ENCODE data around the gene RALGAPA2. TPM values are rescaled to one million over a fixed set of nuclear protein-coding genes. Genes with fewer than 3 reads are reported as not detected.

Gene RALGAPA2
- total RNA-seq, 2 experiments from 2014 or later = 13.6 to 13.7 TPM

GRCh38 chr20:20518263-20518662 lies 194.2 kb downstream of the RALGAPA2 start:
- no peak overlapping the region for H3K4me3 Mint-ChIP-seq

GRCh38 chr20:20517296-20517695 lies 195.1 kb downstream of the RALGAPA2 start:
- no peak overlapping the region for H3K4me3 Mint-ChIP-seq
- peaks cover 69% of the 10 kb centered on the region for H3K36me3 Mint-ChIP-seq (ENCODE audit: low read depth)
- CTCF ChIA-PET = no interaction called here
- intact Hi-C loops (cut with micrococcal nuclease) = no loop called here
- no peak overlapping the region for H3K27ac Mint-ChIP-seq
- H3K9me3 Mint-ChIP-seq = peaks cover 4% of the 10 kb centered on the region
- H3K27me3 Mint-ChIP-seq (ENCODE audit: low read depth) = no peaks in the 10 kb centered on the region
- no peaks in the 10 kb centered on the region for H3K4me1 Mint-ChIP-seq (ENCODE audit: low read depth)
- DNase-seq = no peak

More at GRCh38 chr20:20518263-20518662, 194.2 kb downstream of the RALGAPA2 start:
- CTCF ChIA-PET = no interaction called here
- Mint-ChIP-seq H3K27me3 (ENCODE audit: low read depth) (no peaks in the 10 kb centered on the region), H3K4me1 (ENCODE audit: low read depth) (no peaks in the 10 kb centered on the region), H3K9me3 (peaks cover 4% of the 10 kb centered on the region), H3K36me3 (ENCODE audit: low read depth) (peaks cover 59% of the 10 kb centered on the region), H3K27ac (no peak overlapping the region)
- intact Hi-C loops (cut with micrococcal nuclease) = no loop called here
- DNase-seq = no peak

- peaks cover 4% of the 10 kb centered on the region for H3K9me3 Mint-ChIP-seq
- intact Hi-C loops (cut with micrococcal nuclease) = no loop called here
- no peak for DNase-seq
- H3K4me3 Mint-ChIP-seq = no peak overlapping the region
- H3K4me1 Mint-ChIP-seq (ENCODE audit: low read depth) = no peaks in the 10 kb centered on the region
- no peak overlapping the region for H3K27ac Mint-ChIP-seq
- H3K27me3 Mint-ChIP-seq (ENCODE audit: low read depth) = no peaks in the 10 kb centered on the region
- CTCF ChIA-PET = interaction anchor here (1.2 kb wide), 1 partner anchor 37 kb away, joined by 3 read pairs; no protein-coding TSS in a partner anchor
- H3K36me3 Mint-ChIP-seq (ENCODE audit: low read depth) = peaks cover 67% of the 10 kb centered on the region
Measured at GRCh38 chr20:20513720-20514119, 198.7 kb downstream of the RALGAPA2 start.

- no peak for DNase-seq
- no peaks in the 10 kb centered on the region for H3K4me1 Mint-ChIP-seq (ENCODE audit: low read depth)
Measured at GRCh38 chr20:20505554-20505953, 206.9 kb downstream of the RALGAPA2 start.

GRCh38 chr20:20503777-20504530 lies 208.5 kb downstream of the RALGAPA2 start:
- DNase-seq = no peak
- Mint-ChIP-seq H3K27ac (no peak overlapping the region), H3K4me3 (no peak overlapping the region), H3K27me3 (ENCODE audit: low read depth) (no peaks in the 10 kb centered on the region), H3K36me3 (ENCODE audit: low read depth) (peaks cover 38% of the 10 kb centered on the region), H3K4me1 (ENCODE audit: low read depth) (no peaks in the 10 kb centered on the region), H3K9me3 (no peaks in the 10 kb centered on the region)
- intact Hi-C loops (cut with micrococcal nuclease) = no loop called here
- CTCF ChIA-PET = no interaction called here

More at GRCh38 chr20:20505554-20505953, 206.9 kb downstream of the RALGAPA2 start:
- intact Hi-C loops (cut with micrococcal nuclease) = no loop called here
- Mint-ChIP-seq H3K27ac (no peak overlapping the region), H3K36me3 (ENCODE audit: low read depth) (peaks cover 40% of the 10 kb centered on the region), H3K4me3 (no peak overlapping the region), H3K9me3 (no peaks in the 10 kb centered on the region), H3K27me3 (ENCODE audit: low read depth) (no peaks in the 10 kb centered on the region)
- CTCF ChIA-PET = no interaction called here

- Mint-ChIP-seq H3K27ac (no peak overlapping the region), H3K27me3 (ENCODE audit: low read depth) (no peaks in the 10 kb centered on the region), H3K4me3 (no peak overlapping the region), H3K36me3 (ENCODE audit: low read depth) (peaks cover 44% of the 10 kb centered on the region), H3K4me1 (ENCODE audit: low read depth) (peaks cover 20% of the 10 kb centered on the region), H3K9me3 (no peaks in the 10 kb centered on the region)
- DNase-seq = no peak
- intact Hi-C loops (cut with micrococcal nuclease) = no loop called here
- CTCF ChIA-PET = no interaction called here
Measured at GRCh38 chr20:20501128-20501527, 211.3 kb downstream of the RALGAPA2 start.

- Mint-ChIP-seq H3K36me3 (ENCODE audit: low read depth) (peaks cover 47% of the 10 kb centered on the region), H3K4me1 (ENCODE audit: low read depth) (peaks cover 24% of the 10 kb centered on the region), H3K4me3 (no peak overlapping the region), H3K27me3 (ENCODE audit: low read depth) (no peaks in the 10 kb centered on the region), H3K9me3 (no peaks in the 10 kb centered on the region), H3K27ac (no peak overlapping the region)
- CTCF ChIA-PET = no interaction called here
- intact Hi-C loops (cut with micrococcal nuclease) = no loop called here
- DNase-seq = no peak
Measured at GRCh38 chr20:20500312-20500711, 212.1 kb downstream of the RALGAPA2 start.

GRCh38 chr20:20499439-20499838 lies 213.0 kb downstream of the RALGAPA2 start:
- CTCF ChIA-PET = interaction anchor here (1.1 kb wide), 2 partner anchors 47 to 57 kb away, joined by 3 read pairs; no protein-coding TSS in a partner anchor
- Mint-ChIP-seq H3K4me1 (ENCODE audit: low read depth) (peaks cover 24% of the 10 kb centered on the region), H3K9me3 (no peaks in the 10 kb centered on the region), H3K27ac (no peak overlapping the region), H3K4me3 (no peak overlapping the region), H3K27me3 (ENCODE audit: low read depth) (no peaks in the 10 kb centered on the region), H3K36me3 (ENCODE audit: low read depth) (peaks cover 43% of the 10 kb centered on the region)
- no peak for DNase-seq
- intact Hi-C loops (cut with micrococcal nuclease) = no loop called here

- no peaks in the 10 kb centered on the region for H3K9me3 Mint-ChIP-seq
- CTCF ChIA-PET = interaction anchor here (0.8 to 1.1 kb wide), 3 partner anchors 46 to 163 kb away, joined by 3 read pairs; no protein-coding TSS in a partner anchor
- no peak for DNase-seq
- no peak overlapping the region for H3K27ac Mint-ChIP-seq
- peaks cover 45% of the 10 kb centered on the region for H3K36me3 Mint-ChIP-seq (ENCODE audit: low read depth)
- no peaks in the 10 kb centered on the region for H3K27me3 Mint-ChIP-seq (ENCODE audit: low read depth)
- intact Hi-C loops (cut with micrococcal nuclease) = no loop called here
- H3K4me3 Mint-ChIP-seq = no peak overlapping the region
- peaks cover 24% of the 10 kb centered on the region for H3K4me1 Mint-ChIP-seq (ENCODE audit: low read depth)
Measured at GRCh38 chr20:20498076-20498861, 214.2 kb downstream of the RALGAPA2 start.

GRCh38 chr20:20497242-20497978 lies 215.0 kb downstream of the RALGAPA2 start:
- no peaks in the 10 kb centered on the region for H3K27me3 Mint-ChIP-seq (ENCODE audit: low read depth)
- peak overlapping the region; percentile 66 for H3K27ac Mint-ChIP-seq
- intact Hi-C loops (cut with micrococcal nuclease) = loop anchor here (1.0 kb wide), 1 partner anchor 8 kb away; no protein-coding TSS in a partner anchor
- DNase-seq = no peak
- H3K36me3 Mint-ChIP-seq (ENCODE audit: low read depth) = peaks cover 40% of the 10 kb centered on the region
- no peaks in the 10 kb centered on the region for H3K9me3 Mint-ChIP-seq
- CTCF ChIA-PET = interaction anchor here (0.6 to 1.2 kb wide), 2 partner anchors 13 to 95 kb away, joined by 3 read pairs; no protein-coding TSS in a partner anchor
- H3K4me3 Mint-ChIP-seq = no peak overlapping the region
- peaks cover 26% of the 10 kb centered on the region for H3K4me1 Mint-ChIP-seq (ENCODE audit: low read depth)

- no peak for DNase-seq
- Mint-ChIP-seq H3K4me3 (no peak overlapping the region), H3K9me3 (no peaks in the 10 kb centered on the region), H3K27me3 (ENCODE audit: low read depth) (no peaks in the 10 kb centered on the region), H3K27ac (peak overlapping the region; percentile 30), H3K36me3 (ENCODE audit: low read depth) (peaks cover 31% of the 10 kb centered on the region), H3K4me1 (ENCODE audit: low read depth) (peaks cover 41% of the 10 kb centered on the region)
- intact Hi-C loops (cut with micrococcal nuclease) = no loop called here
- CTCF ChIA-PET = interaction anchor here (1.2 kb wide), 1 partner anchor 14 kb away, joined by 3 read pairs; no protein-coding TSS in a partner anchor
Measured at GRCh38 chr20:20495729-20496503, 216.5 kb downstream of the RALGAPA2 start.
